ENCODE measurements around the gene ADCY10.
"Not testable (repeated sequence)": the region's sequence is repeated elsewhere in the genome, so short reads cannot be mapped to it uniquely, and the experiment has no call there.

Gene ADCY10

GRCh38 chr1:167880580-167881021, 33.3 kb downstream of the ADCY10 start:
- DNase-seq = no peak

- DNase-seq = no peak
Observed at GRCh38 chr1:167879508-167879907, 34.4 kb downstream of the ADCY10 start.

GRCh38 chr1:167878372-167879160, 35.4 kb downstream of the ADCY10 start:
- DNase-seq = no peak

- no peak for DNase-seq
Observed at GRCh38 chr1:167876597-167877175, 37.2 kb downstream of the ADCY10 start.

GRCh38 chr1:167871331-167871730, 42.6 kb downstream of the ADCY10 start:
- DNase-seq = no peak

GRCh38 chr1:167869157-167870001, 44.6 kb downstream of the ADCY10 start:
- not testable (repeated sequence) for DNase-seq

DNA sequence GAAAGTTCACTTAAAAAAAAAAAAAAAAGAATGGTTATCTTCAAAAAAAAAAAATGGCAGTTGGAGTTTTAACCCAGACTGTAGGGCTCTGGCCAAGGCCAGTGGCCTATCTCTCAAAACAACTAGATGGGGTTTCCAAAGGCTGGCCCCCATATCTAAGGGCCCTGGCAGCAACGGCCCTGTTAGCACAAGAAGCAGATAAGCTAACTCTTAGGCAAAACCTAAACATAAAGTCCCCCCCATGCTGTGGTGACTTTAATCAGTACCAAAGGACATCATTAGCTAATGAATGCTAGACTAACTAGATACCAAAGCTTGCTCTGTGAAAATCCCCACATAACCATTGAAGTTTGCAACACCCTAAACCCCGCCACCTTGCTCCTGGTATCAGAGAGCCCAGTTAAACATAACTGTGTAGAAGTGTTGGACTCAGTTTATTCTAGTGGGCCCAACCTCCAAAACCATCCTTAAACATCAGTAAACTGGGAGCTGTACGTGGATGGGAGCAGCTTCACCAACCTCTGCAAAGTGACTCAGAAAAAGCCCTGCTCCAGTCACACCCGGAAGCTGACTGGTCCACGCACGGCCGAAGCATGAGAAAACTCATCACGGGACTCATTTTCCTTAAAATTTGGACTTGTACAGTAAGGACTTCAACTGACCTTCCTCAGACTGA, 47.1 kb downstream of the ADCY10 start:
- DNase-seq = not testable (repeated sequence)

DNA sequence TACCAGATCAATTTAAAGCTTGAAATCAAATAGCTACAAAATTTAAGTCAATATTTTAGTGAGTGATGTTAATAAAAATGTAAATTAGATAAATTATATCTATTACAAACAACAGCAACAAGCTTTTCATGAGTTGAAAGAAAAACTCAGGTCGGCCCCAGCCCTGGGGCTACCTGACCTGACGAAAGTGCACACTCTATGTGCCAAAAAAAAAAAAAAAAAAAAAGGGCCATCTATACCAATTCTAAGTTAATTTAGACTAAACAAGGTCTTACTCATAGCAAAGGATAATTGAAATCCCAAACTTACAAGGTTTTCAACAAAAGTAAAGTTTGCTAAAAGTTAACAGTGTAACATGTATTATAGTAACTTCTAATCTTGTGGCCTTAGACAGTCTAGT, 47.6 kb downstream of the ADCY10 start:
- DNase-seq = not testable (repeated sequence)

DNA sequence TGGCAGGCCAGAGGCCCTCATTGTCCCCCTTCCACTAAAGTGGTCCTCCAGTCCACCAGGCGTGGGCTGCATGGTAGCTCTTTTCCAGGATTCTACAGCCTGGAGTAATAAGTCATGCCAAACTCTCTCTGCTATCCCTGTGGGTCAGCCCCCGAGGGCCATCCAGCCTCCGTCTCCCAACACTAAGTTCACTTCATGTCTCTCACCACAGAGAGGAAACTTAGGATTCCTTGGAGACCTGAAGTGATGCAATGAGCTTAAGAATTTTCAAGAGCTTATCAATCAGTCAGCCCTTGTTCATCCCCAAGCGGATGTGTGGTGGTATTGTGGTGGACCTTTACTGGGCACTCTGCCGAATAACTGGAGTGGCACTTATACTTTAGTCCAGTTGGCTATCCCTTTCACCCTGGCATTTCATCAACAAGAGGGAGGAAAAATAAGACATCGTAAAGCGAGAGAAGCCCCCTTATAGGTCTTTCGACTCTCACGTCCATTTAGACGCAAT, 48.1 kb downstream of the ADCY10 start:
- not testable (repeated sequence) for DNase-seq

GRCh38 chr1:167865193-167865592, 48.7 kb downstream of the ADCY10 start:
- not testable (repeated sequence) for DNase-seq

- DNase-seq = no peak
Observed at GRCh38 chr1:167864392-167865032, 49.4 kb downstream of the ADCY10 start.

- no peak for DNase-seq
Observed at GRCh38 chr1:167863921-167864279, 50.0 kb downstream of the ADCY10 start.

- DNase-seq = not testable (repeated sequence)
Observed at GRCh38 chr1:167863191-167863920, 50.6 kb downstream of the ADCY10 start.

- DNase-seq = no peak
Observed at GRCh38 chr1:167862432-167863076, 51.4 kb downstream of the ADCY10 start.

DNA sequence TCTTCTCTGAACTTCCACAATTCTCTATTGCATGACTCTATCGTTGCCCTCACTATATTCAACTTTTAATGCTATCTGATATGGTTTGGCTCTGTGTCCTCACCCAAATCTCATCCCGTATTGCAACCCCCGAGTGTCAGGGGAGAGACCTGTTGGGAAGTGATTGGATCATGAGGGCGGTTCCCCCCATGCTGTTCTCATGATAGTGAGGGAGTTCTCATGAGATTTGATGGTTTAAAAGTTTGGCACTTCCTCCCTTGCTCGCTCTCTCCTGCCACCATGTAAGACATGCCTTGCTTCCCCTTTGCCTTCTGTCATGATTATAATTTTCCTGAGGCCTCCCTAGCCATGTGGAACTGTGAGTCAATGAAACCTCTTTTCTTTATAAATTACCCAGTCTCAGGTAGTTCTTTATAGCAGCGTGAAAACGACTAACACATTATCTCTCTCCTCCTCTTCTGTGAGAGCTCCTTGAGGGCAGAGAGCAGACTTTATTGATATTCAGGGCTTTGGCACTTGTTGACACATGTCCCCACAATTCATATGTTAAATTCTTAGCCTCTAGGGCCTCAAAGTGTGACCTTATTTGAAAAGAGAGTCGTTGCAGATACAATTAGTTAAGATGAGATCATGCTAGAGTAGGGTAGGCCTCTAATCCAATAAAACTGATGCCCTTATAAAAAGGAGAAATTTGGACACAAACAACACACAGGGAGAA, 52.1 kb downstream of the ADCY10 start:
- no peak for DNase-seq

- DNase-seq = no peak
Observed at GRCh38 chr1:167860231-167860923, 53.6 kb downstream of the ADCY10 start.

- no peak for DNase-seq
Observed at GRCh38 chr1:167856711-167857418, 57.1 kb downstream of the ADCY10 start.

- DNase-seq = no peak
Observed at GRCh38 chr1:167854184-167854583, 59.8 kb downstream of the ADCY10 start.

- DNase-seq = no peak
Observed at GRCh38 chr1:167849666-167850065, 64.3 kb downstream of the ADCY10 start.
